GM19023 (cell line): ENCODE results near the gene COL20A1.

ENCODE experiments used
- ATAC-seq: cut with Tn5 transposase; IDR thresholded peaks from one replicate; pipeline ENCODE4 v1.9.1; 2021; ENCODE audit warnings: mild to moderate bottlenecking, moderate library complexity; ENCODE audit not compliant: unreplicated experiment

The COL20A1 gene

GRCh38 chr20:63306673-63307537 is 13.9 kb downstream of the COL20A1 start:
- ATAC-seq, result no peak

DNA sequence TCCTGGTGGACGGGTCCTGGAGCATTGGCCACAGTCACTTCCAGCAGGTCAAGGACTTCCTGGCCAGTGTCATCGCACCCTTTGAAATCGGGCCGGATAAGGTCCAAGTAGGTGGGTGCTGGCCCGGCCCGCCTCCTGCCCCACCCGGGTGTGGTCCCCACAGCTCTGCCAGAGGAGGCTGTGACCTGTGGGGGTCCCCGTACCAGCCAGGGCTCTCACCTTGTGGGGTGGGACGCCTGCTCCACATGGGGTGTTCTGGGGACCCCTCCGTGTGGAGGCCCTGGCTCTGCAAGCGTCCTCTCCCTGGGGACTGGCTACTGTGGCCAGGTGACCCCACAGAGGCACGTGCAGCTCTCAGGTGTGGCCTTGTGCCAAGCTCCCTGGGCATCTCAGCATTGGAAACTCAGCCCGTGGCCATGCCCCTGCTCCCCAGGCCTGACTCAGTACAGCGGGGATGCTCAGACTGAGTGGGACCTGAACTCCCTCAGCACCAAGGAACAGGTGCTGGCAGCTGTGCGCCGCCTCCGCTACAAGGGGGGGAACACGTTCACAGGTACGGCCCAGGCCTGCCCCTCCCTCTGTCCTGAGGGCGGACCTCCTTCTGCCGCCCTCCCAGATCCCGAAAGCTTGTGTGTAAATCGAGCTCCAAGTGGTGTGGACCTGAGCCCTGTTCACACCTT is 14.7 kb downstream of the COL20A1 start:
- ATAC-seq, result no peak

DNA sequence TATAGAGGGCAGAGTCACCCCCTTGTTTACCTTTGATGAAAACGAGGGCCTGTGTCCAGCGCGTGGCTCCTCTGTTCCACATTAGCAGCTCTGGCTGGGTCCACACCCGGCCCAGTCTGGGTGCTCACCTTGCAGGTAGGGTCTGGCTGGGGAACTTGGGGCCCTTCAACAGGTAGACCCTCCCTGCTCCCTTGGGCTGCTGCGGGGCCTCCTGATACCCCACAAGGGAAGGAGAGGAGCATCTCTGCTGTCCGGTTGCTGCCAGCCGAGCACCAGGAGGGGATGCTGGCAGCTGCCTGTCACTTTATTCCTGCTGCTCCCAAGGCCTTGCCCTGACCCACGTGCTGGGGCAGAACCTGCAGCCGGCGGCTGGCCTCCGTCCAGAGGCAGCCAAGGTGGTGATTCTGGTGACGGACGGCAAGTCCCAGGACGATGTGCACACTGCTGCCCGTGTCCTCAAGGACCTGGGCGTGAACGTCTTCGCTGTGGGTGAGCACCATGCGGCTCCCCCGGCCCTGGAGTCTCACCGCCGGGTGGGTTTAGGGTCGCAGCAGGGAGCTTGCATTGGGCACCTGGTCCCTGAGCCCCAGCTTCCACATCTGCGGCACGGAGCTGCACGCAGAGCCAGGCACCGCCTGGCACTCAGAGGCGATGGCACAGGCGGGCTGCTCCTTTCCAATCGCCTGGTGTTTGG is 15.4 kb downstream of the COL20A1 start:
- no peak for ATAC-seq

GRCh38 chr20:63309261-63310071 is 16.5 kb downstream of the COL20A1 start:
- no peak for ATAC-seq

- ATAC-seq, result no peak
Measured at GRCh38 chr20:63310265-63310991, 17.4 kb downstream of the COL20A1 start.

DNA sequence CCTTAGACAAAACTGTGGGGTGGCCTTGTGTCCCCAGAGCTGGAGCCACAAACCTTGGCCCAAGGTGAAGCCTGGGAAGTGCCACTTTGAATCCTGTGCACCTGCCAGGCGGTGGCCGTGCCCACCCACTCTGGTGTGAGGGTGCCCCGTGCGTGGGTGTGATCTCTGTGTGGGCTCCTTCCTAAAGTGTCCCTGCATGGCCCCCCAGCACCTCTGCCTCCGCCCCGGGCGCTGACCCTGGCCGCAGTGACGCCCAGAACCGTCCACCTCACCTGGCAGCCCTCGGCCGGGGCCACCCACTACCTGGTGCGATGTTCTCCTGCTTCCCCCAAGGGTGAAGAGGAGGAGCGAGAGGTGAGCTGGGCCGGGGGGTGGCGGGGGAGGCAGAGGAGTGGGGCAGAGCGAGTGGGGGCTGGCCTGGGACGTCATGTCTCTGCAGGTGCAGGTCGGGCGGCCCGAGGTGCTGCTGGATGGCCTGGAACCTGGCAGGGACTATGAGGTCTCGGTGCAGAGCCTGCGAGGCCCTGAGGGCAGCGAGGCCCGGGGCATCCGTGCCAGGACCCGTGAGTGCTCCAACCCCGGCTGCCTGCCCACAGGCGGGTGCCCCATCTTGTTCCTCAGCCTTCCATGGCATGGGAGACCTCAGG is 18.3 kb downstream of the COL20A1 start:
- ATAC-seq, result no peak

DNA sequence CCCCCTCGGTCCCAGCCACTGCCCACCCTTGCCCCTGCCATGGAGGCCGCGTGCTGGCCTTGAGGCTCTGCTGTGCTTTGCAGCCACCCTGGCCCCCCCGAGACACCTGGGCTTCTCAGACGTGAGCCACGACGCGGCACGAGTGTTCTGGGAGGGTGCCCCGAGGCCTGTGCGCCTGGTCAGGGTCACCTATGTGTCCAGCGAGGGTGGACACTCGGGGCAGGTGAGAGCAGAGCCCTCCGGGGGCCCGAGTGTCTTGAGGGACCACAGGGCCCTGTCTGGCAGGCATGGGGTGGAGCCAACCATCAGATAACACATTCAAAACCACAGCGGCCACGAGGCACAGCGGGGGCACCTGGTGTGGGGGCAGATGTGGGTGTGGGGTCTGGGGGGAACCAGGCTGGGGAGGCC is 18.9 kb downstream of the COL20A1 start:
- no peak for ATAC-seq

DNA sequence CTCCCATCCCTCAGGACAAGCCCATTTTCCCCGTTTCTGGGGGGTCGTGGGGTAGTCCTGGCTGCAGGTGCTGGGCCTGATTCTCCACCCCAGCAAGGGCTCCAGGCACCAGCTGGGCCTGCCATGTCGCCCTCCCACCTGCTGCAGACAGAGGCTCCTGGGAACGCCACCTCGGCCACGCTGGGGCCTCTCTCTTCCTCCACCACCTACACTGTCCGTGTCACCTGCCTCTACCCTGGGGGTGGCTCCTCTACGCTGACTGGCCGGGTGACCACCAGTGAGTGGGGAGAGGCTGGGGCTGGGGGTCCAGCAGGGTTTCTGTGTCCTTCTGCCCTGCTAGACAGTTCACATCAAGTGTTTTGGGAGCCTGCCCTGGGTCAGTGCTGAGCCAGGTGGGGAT is 19.3 kb downstream of the COL20A1 start:
- ATAC-seq, result no peak

GRCh38 chr20:63312690-63313348 is 19.8 kb downstream of the COL20A1 start:
- no peak for ATAC-seq

- ATAC-seq, result no peak
Measured at GRCh38 chr20:63313349-63314014, 20.5 kb downstream of the COL20A1 start.

DNA sequence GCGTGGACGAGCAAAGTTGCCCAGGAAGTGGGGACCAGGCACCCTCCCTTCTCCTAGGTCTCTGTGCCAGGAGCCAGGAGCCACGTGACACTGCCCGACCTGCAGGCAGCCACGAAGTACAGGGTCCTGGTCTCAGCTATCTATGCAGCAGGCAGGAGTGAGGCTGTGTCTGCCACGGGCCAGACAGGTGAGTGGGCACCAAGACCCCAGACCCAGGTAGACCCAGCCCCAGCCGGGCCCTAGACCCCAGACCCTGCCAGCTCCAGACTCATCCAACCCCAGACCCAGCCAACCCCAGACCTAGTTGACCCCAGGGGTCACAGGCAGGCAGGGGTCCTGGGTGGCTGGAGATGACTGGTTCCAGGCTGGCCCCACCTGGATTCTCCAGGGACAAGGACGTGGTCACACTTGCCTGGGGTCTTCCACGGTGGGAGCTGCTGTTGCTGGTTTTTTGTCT is 21.1 kb downstream of the COL20A1 start:
- ATAC-seq, result no peak

- ATAC-seq, result no peak
Measured at GRCh38 chr20:63314566-63315239, 21.7 kb downstream of the COL20A1 start.

GRCh38 chr20:63315240-63315689 is 22.3 kb downstream of the COL20A1 start:
- no peak for ATAC-seq

DNA sequence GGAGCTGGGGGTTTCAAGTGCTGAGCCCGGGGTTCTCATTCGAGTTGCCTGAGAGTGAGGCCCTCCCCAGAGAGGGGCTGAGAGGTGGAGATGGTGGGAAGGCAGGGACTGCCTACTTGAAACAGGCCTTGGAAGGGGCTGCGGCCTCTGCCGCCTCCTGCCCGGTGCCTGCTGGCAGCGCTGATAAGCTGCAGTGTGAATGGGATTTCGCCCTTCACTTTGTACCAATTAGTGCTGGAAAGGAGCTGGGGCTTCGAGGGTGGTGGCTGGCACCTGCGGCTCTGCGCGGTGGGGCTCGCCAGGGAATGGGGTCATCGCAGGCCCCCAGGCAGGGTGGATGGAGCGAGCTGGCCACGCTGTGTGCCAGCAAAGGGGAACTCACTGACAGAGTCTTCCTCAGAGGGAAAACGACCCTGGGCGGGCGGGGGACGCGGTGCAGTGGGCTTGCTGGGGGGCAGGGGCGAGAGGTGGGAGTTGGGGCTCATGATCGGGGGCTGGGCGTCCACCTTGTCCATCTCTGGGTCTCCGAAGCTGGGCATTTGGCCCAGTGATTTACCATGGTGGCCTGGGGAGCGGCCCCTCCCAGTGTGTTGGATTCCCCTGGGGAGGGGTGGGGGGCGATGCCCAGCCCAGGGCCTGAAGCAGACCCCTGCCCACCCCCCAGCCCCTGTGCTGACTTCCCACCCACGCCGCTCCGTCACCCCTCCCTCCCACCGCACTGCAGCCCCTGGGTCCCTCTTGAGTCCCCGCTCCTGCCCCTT is 22.9 kb downstream of the COL20A1 start:
- ATAC-seq, result no peak

GRCh38 chr20:63316502-63316921 is 23.5 kb downstream of the COL20A1 start:
- ATAC-seq, result no peak

- ATAC-seq, result no peak
Measured at GRCh38 chr20:63317061-63317460, 24.1 kb downstream of the COL20A1 start.
